IMR-90 (cell line): ENCODE measurements around the gene PLXNA4. TPM values are rescaled to one million over a fixed set of nuclear protein-coding genes. Genes with fewer than 3 reads are reported as not detected.

Experiments used
- ATAC-seq: fragments of 200-7000 bp; cut with Tn5 transposase; 2 replicates; pipeline ENCODE4 v1.9.1; 2020; ENCODE audit warnings: low read depth, mild to moderate bottlenecking, moderate library complexity
- BruUV-seq: library from RNA; stranded (reverse); fragments of 400-500 nt; replicated peaks from 2 replicates; lab custom pipeline; 2021; lab: Mats Ljungman, UMichigan
- CTCF ChIA-PET: fragments of 300-600 bp; formaldehyde crosslinking; extraction: SDS; loops from one replicate; lab custom pipeline; 2021; ENCODE audit warnings: antibody characterized with exemption; lab: Yijun Ruan, JAX
- POLR2A ChIA-PET: fragments of 300-600 bp; sonication (Branson Sonifier 250); formaldehyde crosslinking; loops from one replicate; lab custom pipeline; 2022; ENCODE audit warnings: antibody characterized with exemption; ENCODE audit not compliant: unreplicated experiment; lab: Charles Lee
- DNase-seq: peaks from one replicate; pipeline ENCODE4 v3.0.0; 2013
- H2AFZ ChIP-seq: replicated peaks from 2 replicates; pipeline ENCODE3; 2013; ENCODE audit warnings: low read length, mild to moderate bottlenecking; ENCODE audit not compliant: poor library complexity
- H2AK5ac ChIP-seq: 2 replicates; pipeline ENCODE4 v1.6.1; 2013; ENCODE audit warnings: low read depth, low read length, inconsistent platforms
- H2AK9ac ChIP-seq: replicated peaks from 2 replicates; pipeline ENCODE3; 2013; ENCODE audit warnings: mild to moderate bottlenecking, low read depth, low read length, moderate library complexity; ENCODE audit not compliant: poor library complexity
- H2BK120ac ChIP-seq: 2 replicates; pipeline ENCODE4 v1.6.1; 2013; ENCODE audit warnings: low read depth, low read length, inconsistent platforms
- H2BK15ac ChIP-seq: 3 replicates; pipeline ENCODE4 v1.6.1; 2013; ENCODE audit warnings: low read depth, low read length, inconsistent platforms
- H2BK20ac ChIP-seq: 2 replicates; pipeline ENCODE4 v1.6.1; 2013; ENCODE audit warnings: low read depth, mild to moderate bottlenecking, inconsistent platforms, low read length, moderate library complexity
- H2BK5ac ChIP-seq: 2 replicates; pipeline ENCODE4 v1.6.1; 2013; ENCODE audit warnings: mild to moderate bottlenecking, low read depth, low read length, inconsistent platforms; ENCODE audit not compliant: poor library complexity, severe bottlenecking
- H3K14ac ChIP-seq: replicated peaks from 2 replicates; pipeline ENCODE4 v1.6.1; 2013; ENCODE audit warnings: low read depth, low read length, inconsistent platforms
- H3K18ac ChIP-seq: 2 replicates; pipeline ENCODE4 v1.6.1; 2013; ENCODE audit warnings: low read depth, low read length, control low read depth
- H3K23ac ChIP-seq: 2 replicates; pipeline ENCODE4 v1.6.1; 2013; ENCODE audit warnings: low read depth, low read length, inconsistent platforms
- H3K27ac ChIP-seq: 2 replicates; pipeline ENCODE4 v1.5.1; 2013; ENCODE audit warnings: mild to moderate bottlenecking, control low read depth, low read length; ENCODE audit not compliant: insufficient read depth
- H3K27me3 ChIP-seq: 2 replicates; pipeline ENCODE4 v1.6.1; 2013; ENCODE audit warnings: low read length; ENCODE audit not compliant: control insufficient read depth, insufficient read depth
- H3K36me3 ChIP-seq: 2 replicates; pipeline ENCODE4 v1.6.1; 2013; ENCODE audit warnings: low read length, mixed read lengths; ENCODE audit not compliant: control insufficient read depth, insufficient read depth
- H3K4ac ChIP-seq: 2 replicates; pipeline ENCODE4 v1.6.1; 2013; ENCODE audit warnings: low read depth, low read length, inconsistent platforms
- H3K4me1 ChIP-seq: 2 replicates; pipeline ENCODE4 v1.6.1; 2013; ENCODE audit warnings: low read length, mixed read lengths; ENCODE audit not compliant: control insufficient read depth, insufficient read depth
- H3K4me2 ChIP-seq: 2 replicates; pipeline ENCODE4 v1.6.1; 2013; ENCODE audit warnings: low read depth, mild to moderate bottlenecking, control low read depth, low read length, moderate library complexity
- H3K4me3 ChIP-seq: 2 replicates; pipeline ENCODE4 v1.5.1; 2013; ENCODE audit warnings: low read depth, mild to moderate bottlenecking, control low read depth, low read length, moderate library complexity; ENCODE audit not compliant: insufficient read depth
- H3K56ac ChIP-seq: 2 replicates; pipeline ENCODE4 v1.6.1; 2013; ENCODE audit warnings: low read length, inconsistent platforms; ENCODE audit not compliant: insufficient read depth; ENCODE audit errors: extremely low read depth
- H3K79me1 ChIP-seq, 2 experiments: 2 replicates each; pipeline ENCODE4 v1.6.1; 2013; ENCODE audit warnings: low read length in 2 of 2, inconsistent platforms in 1 of 2, low read depth in 1 of 2
- H3K9ac ChIP-seq: 2 replicates; pipeline ENCODE4 v1.6.1; 2013; ENCODE audit warnings: low read depth, low read length, control low read depth
- H3K9me1 ChIP-seq: 2 replicates; pipeline ENCODE4 v1.6.1; 2013; ENCODE audit warnings: low read length, inconsistent platforms; ENCODE audit not compliant: insufficient read depth
- H3K9me3 ChIP-seq: 2 replicates; pipeline ENCODE4 v1.6.1; 2013; ENCODE audit warnings: low read length; ENCODE audit not compliant: control insufficient read depth, insufficient read depth
- H4K20me1 ChIP-seq: 2 replicates; pipeline ENCODE4 v1.6.1; 2013; ENCODE audit warnings: low read length, inconsistent platforms; ENCODE audit not compliant: insufficient read depth
- H4K5ac ChIP-seq: 2 replicates; pipeline ENCODE4 v1.6.1; 2013; ENCODE audit warnings: mild to moderate bottlenecking, low read depth, low read length, control low read depth
- H4K8ac ChIP-seq, 2 experiments: 2 replicates each; pipeline ENCODE4 v1.6.1; 2013; ENCODE audit warnings: low read depth in 2 of 2, low read length in 2 of 2, control low read depth in 1 of 2, inconsistent platforms in 1 of 2
- H4K91ac ChIP-seq: 2 replicates; pipeline ENCODE4 v1.6.1; 2013; ENCODE audit warnings: low read depth, low read length, inconsistent platforms; ENCODE audit not compliant: insufficient read depth
- BHLHE40 ChIP-seq: fragments of 150-350 bp; IDR thresholded peaks from 2 replicates; pipeline ENCODE4 v1.6.1; 2016; ENCODE audit warnings: mild to moderate bottlenecking, low read depth, low read length
- CEBPB ChIP-seq: IDR thresholded peaks from 2 replicates; pipeline ENCODE4 v1.6.1; 2012; ENCODE audit warnings: low read depth, low read length, improper control_type of control experiment
- CHD1 ChIP-seq: IDR thresholded peaks from 2 replicates; pipeline ENCODE4 v1.6.1; 2012; ENCODE audit warnings: low read depth, low read length, improper control_type of control experiment
- CTCF ChIP-seq: conservative IDR thresholded peaks from 2 replicates; pipeline ENCODE4 v1.5.1; 2012; ENCODE audit warnings: mild to moderate bottlenecking, low read depth, low read length, improper control_type of control experiment
- FOS ChIP-seq: fragments of 150-350 bp; IDR thresholded peaks from 2 replicates; pipeline ENCODE4 v1.6.1; 2016; ENCODE audit warnings: low read depth, low read length
- MAZ ChIP-seq: IDR thresholded peaks from 2 replicates; pipeline ENCODE4 v1.6.1; 2012; ENCODE audit warnings: low read depth, mild to moderate bottlenecking, low read length, improper control_type of control experiment, moderate library complexity, borderline replicate concordance
- NFE2L2 ChIP-seq: fragments of 150-350 bp; IDR thresholded peaks from 2 replicates; pipeline ENCODE4 v1.6.1; 2016; ENCODE audit warnings: low read depth, mild to moderate bottlenecking, low read length
- POLR2A ChIP-seq: IDR thresholded peaks from 2 replicates; pipeline ENCODE4 v1.6.1; 2012; ENCODE audit warnings: mild to moderate bottlenecking, low read depth, low read length
- RCOR1 ChIP-seq: IDR thresholded peaks from 2 replicates; pipeline ENCODE4 v1.6.1; 2012; ENCODE audit warnings: mild to moderate bottlenecking, low read length, improper control_type of control experiment; ENCODE audit not compliant: insufficient replicate concordance
- SMC3 ChIP-seq: fragments of 150-350 bp; IDR thresholded peaks from 2 replicates; pipeline ENCODE4 v1.6.1; 2016; ENCODE audit warnings: low read depth, mild to moderate bottlenecking, antibody characterized with exemption, low read length, moderate library complexity
- USF2 ChIP-seq: fragments of 150-350 bp; IDR thresholded peaks from 2 replicates; pipeline ENCODE4 v1.6.1; 2017; ENCODE audit warnings: mild to moderate bottlenecking, antibody characterized with exemption, low read length, low read depth
- WGBS, 2 experiments: methylation state at CpG; one replicate each; pipeline versions ENCODE4 v1.1.5 to v1.1.7; 2013; ENCODE audit warnings: missing lambda C conversion rate in 2 of 2; ENCODE audit not compliant: insufficient read length in 1 of 2; ENCODE audit errors: extremely low coverage in 2 of 2; 5-methylcytosine and 5-hydroxymethylcytosine counted together
- dilution Hi-C: fragments of 300-500 bp; cut with HindIII; formaldehyde crosslinking; loops from one replicate; pipeline ENCODE4 v1.14.3; 2018; ENCODE audit warnings: low sequenced_read_pairs; ENCODE audit not compliant: unreplicated experiment
- in situ Hi-C: fragments of 300-500 bp; cut with MboI; formaldehyde crosslinking; loops from 3 replicates; pipeline ENCODE4 v1.14.3; 2019; ENCODE audit warnings: low sequenced_read_pairs, inconsistent platforms, mixed read lengths
- intact Hi-C: fragments of 100-400 bp; cut with micrococcal nuclease; formaldehyde crosslinking; loops from 2 replicates; pipeline ENCODE4 v1.10.0; 2022
- polyA plus RNA-seq, 3 experiments: library from polyadenylated mRNA; depleted of rRNA; stranded (reverse); fragments of >200 nt; gene quantifications; 2 replicates each; pipeline ENCODE4 v1.2.3, GENCODE V29; 2012; ENCODE audit warnings: low replicate concordance in 1 of 3
- total RNA-seq: library from RNA; depleted of rRNA; stranded (reverse); fragments of >200 nt; gene quantifications from 2 replicates; pipeline ENCODE4 v1.2.3, GENCODE V29; 2012

PLXNA4 gene
- total and polyA plus RNA-seq, 2 of the 4 experiments (the other 2 are of a cell fraction) = under 0.01 TPM

- Histone ChIP-seq H3K27me3 (peaks cover 1% of the 10 kb centered on the region; the same call in 1 of the 2 replicates), H3K27ac (no peak overlapping the region)
- intact Hi-C loops = no loop called here
Measured at GRCh38 chr7:132102942-132103341, 473.3 kb downstream of the PLXNA4 start.

More at GRCh38 chr7:132102942-132103341, 473.3 kb downstream of the PLXNA4 start:
- Histone ChIP-seq H3K18ac (no peak overlapping the region), H3K4ac (no peak overlapping the region), H2AK9ac (no peak overlapping the region), H3K4me2 (no peak overlapping the region), H2BK20ac (no peak overlapping the region), H3K9me1 (no peaks in the 10 kb centered on the region), H3K4me3 (no peak overlapping the region), H3K9me3 (no peaks in the 10 kb centered on the region), H2AK5ac (no peak overlapping the region), H3K23ac (no peak overlapping the region), H3K56ac (no peak overlapping the region), H2BK15ac (no peak overlapping the region), H3K9ac (no peak overlapping the region), H3K36me3 (no peaks in the 10 kb centered on the region), H4K20me1 (no peaks in the 10 kb centered on the region), H3K4me1 (no peaks in the 10 kb centered on the region), H4K5ac (no peak overlapping the region), H4K91ac (no peak overlapping the region), H3K14ac (no peak overlapping the region), H2BK5ac (no peak overlapping the region), H2BK120ac (no peak overlapping the region), H3K79me1 (no peaks in the 10 kb centered on the region), H4K8ac (no peak overlapping the region), H2AFZ (no peak overlapping the region)
- no TSS peak for BruUV-seq
- ChIA-PET CTCF (no interaction called here), POLR2A (no interaction called here)
- no peak for TF ChIP-seq CTCF
- no peak for TF ChIP-seq BHLHE40
- TF ChIP-seq FOS = no peak
- no peak for TF ChIP-seq USF2
- TF ChIP-seq CEBPB = no peak
- TF ChIP-seq SMC3 = no peak
- no peak for TF ChIP-seq CHD1
- TF ChIP-seq POLR2A = no peak
- no peak for TF ChIP-seq NFE2L2
- TF ChIP-seq RCOR1 = no peak
- no peak for TF ChIP-seq MAZ
- 56% methylated on average over 3 of the region's 10 CpGs; no CpG with 5 or more reads in 1 of the 2 experiments for WGBS, 2 experiments
- in situ Hi-C loops (no loop called here), dilution Hi-C loops (no loop called here)
- ATAC-seq (no peak), DNase-seq (no peak)
